Measurements from ENCODE around the gene CTSL.
A peak's percentile ranks its signal among the peaks of the same experiment; 100 is the strongest.

Gene CTSL

GRCh38 chr9:87725900-87726709 lies at the start of gene CTSL:
Gene CTSL, plus strand, starts transcription at chr9:87726119. Its CDS starts 1,485 bp downstream, at chr9:87727604.
- peak; percentile 56 for DNase-seq

DNA sequence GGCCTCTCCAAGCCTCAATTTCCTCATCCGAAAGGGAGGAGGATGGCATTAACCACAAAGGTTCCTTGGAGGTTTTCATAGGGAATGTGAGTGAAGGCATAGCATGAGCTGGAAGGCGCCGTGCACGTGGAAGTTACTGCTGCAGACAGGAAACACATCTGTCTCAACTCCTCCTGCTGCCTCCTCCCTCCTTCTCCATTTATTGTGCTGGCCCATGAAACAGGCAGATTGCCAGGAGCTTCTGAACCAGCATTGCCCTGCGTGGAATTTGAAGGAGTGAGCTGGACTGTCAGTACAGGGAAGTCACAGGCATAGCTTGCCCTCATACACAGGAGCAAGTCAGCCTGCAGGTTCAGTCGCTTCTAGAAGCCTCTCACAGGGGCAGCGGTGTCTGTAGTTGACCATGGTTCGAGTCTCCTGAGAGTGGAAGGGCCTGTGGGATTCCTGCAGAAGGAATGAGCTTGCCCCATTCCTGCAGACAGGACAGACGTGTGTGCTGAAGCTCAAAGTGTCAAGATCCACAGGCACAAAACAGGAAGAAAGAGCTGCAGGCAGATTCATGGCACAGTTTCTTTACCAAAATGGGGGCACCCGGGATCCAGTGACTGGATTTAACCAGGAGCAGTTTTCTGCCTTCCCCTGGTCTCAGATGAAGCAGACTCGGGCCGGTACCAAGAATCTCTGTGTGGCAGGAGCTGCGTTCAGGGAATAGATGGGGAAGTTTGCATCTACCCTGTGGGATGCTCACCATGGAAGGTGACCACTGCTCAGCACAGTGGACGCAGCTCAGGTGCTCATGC lies 48.7 kb upstream of the CTSL start:
- DNase-seq, result no peak

- DNase-seq, result no peak
Measured at GRCh38 chr9:87677776-87678587, 47.9 kb upstream of the CTSL start.

DNA sequence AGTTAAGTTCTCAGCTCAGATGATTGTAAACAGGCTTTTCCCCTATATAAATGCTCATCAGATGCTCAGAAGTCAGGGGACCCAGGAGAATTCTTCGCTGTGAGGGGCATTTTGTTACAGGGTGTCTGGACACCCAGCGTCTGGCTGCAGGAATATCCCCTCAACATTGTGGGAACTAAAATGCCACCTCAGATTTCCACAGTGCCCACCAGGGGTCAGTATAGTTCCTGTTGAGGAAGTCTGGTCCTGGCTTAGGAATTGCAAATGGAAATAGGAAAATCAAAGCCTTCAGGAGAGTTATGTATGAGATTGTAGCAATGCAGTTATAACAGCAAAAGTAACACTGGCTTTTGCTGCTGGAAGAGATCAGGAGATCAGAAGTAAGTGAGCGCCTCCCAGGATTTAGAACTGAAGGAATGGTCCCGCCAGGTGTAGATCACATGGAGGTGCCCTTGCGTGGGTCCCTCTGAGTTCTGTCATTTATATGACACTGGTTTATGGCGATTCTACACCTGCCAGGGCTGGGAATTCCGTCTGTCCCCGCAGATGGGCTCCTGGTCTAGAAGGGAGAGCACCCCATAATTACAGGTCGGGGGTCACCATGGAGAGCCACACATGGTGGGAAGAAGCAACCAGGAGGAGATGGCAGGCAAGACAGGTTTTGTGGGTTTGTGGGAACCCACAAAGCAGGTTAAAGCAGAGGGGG lies 47.1 kb upstream of the CTSL start:
- peak; percentile 47 for DNase-seq

DNA sequence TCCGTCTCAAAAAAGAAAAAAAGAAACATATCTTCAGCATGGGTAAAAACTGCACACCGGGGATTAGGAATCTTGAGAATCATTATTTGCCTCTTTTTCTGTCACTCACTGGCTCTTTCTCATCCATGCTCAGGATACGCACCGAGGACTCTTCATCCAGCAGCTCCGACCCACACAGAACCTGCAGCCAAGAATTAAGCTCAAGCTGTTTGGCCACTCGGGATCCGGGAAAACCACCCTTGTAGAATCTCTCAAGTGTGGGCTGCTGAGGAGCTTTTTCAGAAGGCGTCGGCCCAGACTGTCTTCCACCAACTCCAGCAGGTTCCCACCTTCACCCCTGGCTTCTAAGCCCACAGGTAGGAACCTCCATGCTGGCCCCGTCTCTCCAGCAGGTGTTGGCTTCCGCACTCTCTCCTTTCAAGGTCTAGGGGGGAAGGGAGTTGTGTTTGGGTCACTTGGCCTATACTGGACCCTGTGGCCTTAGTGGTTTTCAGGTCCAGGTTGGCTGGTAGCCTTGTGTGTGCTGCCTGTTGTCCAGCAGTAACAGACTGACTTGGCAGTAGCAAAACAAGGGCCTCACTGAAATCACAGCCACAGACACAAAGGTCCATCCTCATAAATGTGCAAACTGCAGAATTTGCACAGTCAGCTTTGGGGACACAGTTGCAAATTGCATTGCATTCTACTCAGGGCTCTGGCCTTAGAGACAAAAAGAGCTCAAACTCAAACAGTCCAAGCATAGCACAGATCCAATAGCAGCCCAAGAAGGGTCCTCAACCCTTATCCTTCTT lies 44.5 kb upstream of the CTSL start:
- no peak for DNase-seq

DNA sequence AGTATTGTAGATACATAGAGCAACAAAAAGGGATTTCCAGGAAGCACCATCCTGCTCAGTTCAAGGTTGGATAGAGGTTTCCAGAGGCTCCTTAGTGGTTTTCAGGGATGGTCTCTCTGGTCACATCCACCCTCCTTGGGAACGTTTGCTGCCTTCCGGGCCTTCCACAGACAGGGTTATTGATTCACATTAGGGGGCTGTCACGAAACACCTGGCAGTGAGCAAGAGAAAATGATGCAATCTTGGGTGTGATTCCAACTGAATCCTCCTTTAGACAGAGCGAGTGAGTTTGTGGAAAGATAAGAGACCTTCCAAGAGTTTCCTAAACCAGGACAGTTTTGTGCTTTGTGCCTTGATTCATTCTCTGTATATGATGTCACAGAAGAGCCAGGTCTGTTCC lies 43.8 kb upstream of the CTSL start:
- no peak for DNase-seq

- DNase-seq, result no peak
Measured at GRCh38 chr9:87682618-87683017, 43.3 kb upstream of the CTSL start.

DNA sequence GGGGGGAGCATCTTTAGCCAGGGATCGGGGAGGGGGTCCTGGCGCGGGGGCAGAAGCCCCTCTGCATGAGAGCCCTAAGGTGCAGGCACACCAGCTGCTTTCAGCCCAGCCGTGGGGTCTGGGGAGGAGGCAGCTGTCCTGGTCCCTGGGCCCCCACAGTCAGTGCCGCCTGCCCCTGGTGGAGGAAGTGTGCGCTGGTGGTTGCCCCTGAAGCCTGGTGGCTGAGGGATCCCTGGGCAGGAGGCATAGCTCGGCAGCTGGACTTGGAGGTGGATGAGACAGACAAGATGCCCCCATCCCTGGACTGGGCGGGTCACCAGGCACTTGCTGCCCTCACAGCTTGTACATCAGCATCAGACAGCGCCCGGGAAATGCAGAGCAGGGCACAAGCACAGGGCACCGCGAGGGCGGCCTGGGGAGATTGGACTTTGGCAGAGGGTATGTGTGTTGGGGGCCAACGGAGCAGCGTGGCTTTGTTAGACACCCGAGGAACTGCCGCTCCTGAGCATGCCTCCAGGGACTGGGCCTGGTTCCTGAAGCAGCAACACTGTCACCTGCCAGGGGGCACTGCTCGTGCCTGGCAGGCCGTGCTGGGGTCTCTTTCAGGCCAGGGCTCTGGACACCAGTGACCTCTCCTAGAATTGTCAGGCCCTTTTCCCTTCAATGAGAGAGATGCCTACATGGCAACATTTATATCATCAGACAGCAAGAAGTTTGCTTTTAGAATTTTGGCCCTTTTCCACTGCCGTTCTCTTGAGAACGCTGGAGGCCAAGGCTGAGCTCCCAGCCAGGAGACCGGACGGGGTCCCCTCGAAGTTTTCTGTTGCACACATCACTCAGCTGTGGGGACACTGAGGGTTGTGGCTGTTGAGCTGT lies 41.9 kb upstream of the CTSL start:
- DNase-seq, result no peak

DNA sequence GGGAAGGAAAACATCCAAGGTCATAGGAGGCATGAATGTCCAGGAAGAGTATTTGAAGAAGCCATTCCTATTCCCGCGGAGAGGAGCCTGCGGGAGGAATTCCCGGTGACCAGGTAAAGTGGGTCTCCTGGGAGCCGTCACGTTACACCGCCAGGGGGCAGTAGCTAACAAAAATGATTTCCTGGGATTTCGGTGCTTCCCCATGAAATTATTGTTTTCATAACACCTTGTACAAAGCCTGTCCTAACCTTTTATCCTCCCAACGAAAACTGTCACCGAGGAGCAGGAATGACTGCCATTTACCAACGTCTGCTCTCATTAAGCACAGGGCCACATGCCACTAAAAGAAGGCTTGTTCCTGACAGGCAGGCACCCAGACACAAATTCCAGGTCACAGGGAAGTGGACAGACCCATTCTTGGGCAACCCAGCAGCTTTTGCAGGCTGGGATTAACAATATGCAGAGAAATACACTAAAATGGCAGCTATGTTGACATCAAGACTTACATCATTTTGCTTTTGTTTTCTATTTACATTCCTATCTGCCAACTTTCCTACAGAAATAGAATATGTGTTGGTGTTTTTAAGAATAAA lies 41.2 kb upstream of the CTSL start:
- DNase-seq, result no peak

DNA sequence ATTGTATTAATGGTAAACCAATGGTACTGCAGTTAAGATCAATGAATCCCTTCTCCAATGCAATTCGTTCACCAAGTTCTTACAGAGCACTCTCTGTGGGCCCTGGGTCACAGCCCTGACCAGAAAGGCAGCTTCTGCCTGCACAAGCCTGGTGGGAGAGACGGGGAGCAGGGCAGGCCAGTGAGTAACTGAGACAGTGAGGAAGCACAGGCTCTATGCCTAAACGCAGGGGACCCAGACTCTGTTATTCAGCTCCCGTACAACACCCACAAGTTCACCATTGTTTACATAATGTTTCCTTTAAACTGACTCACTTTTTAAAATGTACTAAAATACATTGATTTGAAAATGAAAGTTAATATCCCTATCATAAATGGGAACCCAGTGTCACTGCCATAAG lies 40.5 kb upstream of the CTSL start:
- no peak for DNase-seq

- DNase-seq, result no peak
Measured at GRCh38 chr9:87685871-87686519, 39.9 kb upstream of the CTSL start.

GRCh38 chr9:87686520-87687090 lies 39.3 kb upstream of the CTSL start:
- DNase-seq, result no peak

- DNase-seq, result no peak
Measured at GRCh38 chr9:87687207-87687606, 38.7 kb upstream of the CTSL start.

GRCh38 chr9:87694236-87694755 lies 31.6 kb upstream of the CTSL start:
- DNase-seq, result no peak

- DNase-seq, result no peak
Measured at GRCh38 chr9:87695523-87695922, 30.4 kb upstream of the CTSL start.

- no peak for DNase-seq
Measured at GRCh38 chr9:87696641-87697040, 29.3 kb upstream of the CTSL start.

GRCh38 chr9:87698069-87698809 lies 27.7 kb upstream of the CTSL start:
- DNase-seq, result no peak

- DNase-seq, result no peak
Measured at GRCh38 chr9:87699835-87700234, 26.1 kb upstream of the CTSL start.
